ENCODE measurements around the gene ZNF593OS. TPM values are rescaled to one million over a fixed set of nuclear protein-coding genes. Genes with fewer than 3 reads are reported as not detected.

Gene ZNF593OS
- total and polyA plus RNA-seq, 2 of the 8 experiments (the other 6 are each of a cell fraction or from before 2014, with no cell fraction given) = not detected

- TF ChIP-seq KDM4A (IDR thresholded peaks at IDR 0.05; ENCODE audit: low read depth, low read length, severe bottlenecking) = peak; percentile 42
- TF ChIP-seq SUZ12 (IDR thresholded peaks at IDR 0.05; ENCODE audit: low read length) = peak; percentile 71
- TF ChIP-seq ZNF274 (IDR thresholded peaks at IDR 0.05; ENCODE audit: borderline replicate concordance, extremely low read depth, low read length) = no peak
- no peak for TF ChIP-seq RNF2 (IDR thresholded peaks at IDR 0.05; ENCODE audit: borderline replicate concordance, low read depth, low read length, missing control alignments, poor library complexity, severe bottlenecking)
- TF ChIP-seq EZH2 (IDR thresholded peaks at IDR 0.05; ENCODE audit: low read depth, low read length, severe bottlenecking) = peak; percentile 70
- peak; percentile 100 for TF ChIP-seq E2F6 (IDR thresholded peaks at IDR 0.05)
These were observed 10.0 kb downstream of the ZNF593OS start (continued) for GRCh38 chr1:26161415-26162219.

Measured in H1 (cell line).